CD1c-positive myeloid dendritic cell (primary cell): ENCODE measurements around the gene CDH22.

ENCODE experiments used
- DNase-seq: peaks from one replicate; pipeline ENCODE4 v3.0.0-alpha.2; 2016; ENCODE audit errors: extremely low spot score

CDH22 gene

DNA sequence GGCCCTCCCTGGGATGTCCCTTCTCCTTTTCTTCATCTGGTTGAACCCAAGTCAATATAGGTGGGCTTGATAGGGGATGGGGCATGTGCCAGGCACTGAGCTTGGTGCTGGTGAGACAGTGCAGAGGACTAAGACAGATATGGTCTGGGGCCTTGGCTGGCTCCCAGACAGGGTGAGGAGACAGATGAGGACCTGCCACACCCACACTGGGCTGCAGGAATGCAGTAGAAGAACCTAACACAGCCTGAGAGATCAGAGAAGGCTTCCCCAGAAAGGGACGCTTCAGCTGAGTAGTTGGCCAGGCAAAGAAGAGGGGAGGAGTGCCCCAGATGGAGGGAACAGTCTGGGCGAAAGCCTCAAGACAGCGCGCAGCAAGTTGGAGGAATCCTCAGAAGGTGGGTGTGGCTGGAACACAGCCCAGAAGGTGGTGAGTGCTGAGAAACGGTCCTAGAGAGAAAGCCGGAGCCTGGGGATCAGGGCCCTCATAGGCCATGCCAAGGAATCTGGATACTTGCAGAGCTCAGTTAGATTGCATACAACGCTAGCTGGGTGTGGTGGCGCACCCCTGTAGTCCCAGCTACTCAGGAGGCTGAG lies 163.8 kb downstream of the CDH22 start:
- DNase-seq, result no peak

DNA sequence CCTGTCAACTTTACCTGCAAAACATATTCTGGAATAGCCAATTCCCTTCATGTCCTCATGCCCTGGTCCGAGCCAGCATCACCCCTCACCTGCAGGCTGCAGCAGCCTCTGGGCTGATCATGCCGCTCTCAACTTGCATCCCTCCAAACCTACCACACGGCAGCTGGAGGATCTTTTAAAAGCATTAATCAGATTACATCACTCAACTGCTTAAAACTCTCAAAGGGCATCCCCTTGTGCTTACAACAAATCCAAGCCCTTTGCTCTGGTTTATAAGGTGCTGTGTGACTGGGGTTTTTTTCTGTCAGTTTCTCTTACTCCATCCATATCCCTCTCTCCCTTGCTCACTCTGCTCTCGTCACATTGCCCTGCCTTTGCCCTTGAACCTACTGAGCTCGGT lies 166.2 kb downstream of the CDH22 start:
- DNase-seq, result no peak

DNA sequence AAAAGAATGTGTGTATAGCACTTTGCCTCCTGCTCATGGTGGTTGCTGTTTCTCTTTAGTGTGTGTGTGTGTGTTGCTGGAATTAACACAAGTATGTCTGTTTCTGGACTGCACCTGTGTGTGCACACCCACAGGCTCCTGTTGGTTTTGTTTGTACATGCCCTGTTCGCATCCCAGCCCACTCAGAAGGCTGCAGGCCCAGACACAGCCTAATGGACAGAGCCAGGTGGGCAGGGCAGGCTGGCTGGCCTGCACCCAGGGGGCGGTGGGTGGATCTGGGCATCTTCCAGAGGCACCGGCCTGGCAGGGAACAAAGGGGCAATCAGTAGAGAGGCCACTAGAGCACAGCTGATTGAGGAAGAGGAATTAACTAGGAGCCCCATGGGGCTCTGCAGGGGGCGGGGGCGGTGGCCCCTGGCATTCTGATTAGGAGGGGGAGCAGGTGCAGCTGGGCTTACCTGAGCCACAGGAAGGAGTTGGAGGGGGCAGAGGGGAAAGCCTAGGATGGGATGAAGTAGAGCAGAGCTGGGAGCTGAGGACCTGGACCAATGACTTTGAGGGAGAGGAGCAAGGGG lies 168.3 kb downstream of the CDH22 start:
- no peak for DNase-seq

DNA sequence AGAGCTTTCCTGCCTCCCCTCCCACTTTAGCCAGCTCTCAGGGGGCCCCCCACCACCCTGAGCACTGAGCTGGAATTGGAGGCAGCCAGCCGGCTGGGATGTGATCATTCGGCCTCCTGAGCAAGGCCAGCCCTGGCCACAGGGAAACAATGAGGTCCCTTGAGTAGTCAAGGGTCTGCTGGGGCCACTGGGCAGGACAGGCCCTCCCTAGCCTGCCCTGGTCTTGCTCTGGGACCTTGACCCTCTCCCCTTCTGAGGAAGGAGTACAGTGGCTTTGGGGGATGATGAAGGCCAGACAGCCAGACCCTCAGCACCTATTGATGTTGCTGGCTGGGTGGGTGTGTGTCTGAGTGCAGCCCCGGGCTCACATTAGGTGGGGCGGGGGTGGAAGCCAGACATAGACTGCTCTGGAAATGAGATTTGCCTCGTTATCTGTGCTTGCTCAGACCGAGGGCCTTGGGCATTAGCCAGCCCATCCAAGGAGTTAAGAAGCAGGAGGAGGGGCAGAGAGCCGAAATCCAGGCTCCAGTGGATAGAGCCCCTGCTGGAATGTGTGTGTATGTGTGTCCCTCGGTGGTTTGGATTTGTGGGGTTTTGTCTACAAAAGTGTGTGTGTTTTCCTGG lies 168.9 kb downstream of the CDH22 start:
- no peak for DNase-seq

DNA sequence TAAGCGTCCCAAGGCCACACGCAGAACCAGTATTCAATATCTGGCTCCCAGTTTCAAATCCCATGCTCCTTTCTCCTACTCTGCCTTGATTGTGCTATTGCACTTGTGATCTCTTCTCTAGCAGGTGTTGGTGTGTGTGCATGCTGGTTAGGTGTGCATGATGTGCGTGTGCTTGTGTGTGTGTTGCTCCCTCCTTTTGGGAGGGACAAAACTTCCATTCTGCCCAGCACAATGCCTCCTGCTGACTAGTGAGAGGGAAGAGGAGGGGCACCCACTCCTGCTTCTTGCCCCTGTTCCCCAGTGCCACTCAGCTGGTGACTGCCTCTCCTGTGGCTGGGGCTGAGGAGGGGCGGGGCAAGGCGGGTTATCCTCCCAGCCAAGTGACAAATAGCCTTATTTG lies 170.5 kb downstream of the CDH22 start:
- DNase-seq, result no peak

DNA sequence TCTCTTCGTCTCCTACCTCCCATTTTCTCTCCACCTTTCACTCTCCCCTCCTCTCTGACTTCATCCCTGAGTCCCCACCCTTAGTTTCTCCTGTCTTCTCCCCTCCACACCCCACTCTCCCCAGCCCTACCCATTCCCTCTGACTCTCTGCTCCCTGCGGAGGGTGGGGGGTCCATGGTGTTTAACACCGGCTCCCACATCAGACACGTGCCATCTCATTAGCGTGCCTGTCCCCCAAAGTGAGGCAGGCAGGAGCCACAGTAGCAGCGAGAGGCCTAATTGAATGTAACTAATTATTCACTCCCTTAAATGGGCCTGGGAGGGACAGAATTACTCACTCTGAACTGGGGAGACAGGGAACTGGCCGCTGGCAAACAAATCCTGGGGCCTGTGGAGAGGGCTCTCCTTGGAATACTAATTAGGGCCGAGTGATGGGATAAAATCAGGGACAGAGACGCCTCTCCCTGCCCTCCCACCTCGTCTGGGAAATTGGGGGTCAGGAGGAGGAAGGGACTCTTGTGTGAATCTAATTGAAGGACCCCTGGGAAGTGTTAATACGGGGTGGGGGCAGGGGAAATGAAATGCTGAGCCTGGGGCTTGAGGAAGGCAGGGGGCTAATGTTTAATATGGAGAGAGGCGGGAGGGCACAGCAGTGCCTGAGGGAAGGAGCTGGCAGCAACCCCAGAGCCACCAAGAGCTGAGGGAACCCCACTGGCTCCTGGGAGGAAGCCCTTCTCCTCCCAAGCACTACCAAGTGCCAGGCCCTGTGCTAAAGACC lies 172.3 kb downstream of the CDH22 start:
- no peak for DNase-seq

DNA sequence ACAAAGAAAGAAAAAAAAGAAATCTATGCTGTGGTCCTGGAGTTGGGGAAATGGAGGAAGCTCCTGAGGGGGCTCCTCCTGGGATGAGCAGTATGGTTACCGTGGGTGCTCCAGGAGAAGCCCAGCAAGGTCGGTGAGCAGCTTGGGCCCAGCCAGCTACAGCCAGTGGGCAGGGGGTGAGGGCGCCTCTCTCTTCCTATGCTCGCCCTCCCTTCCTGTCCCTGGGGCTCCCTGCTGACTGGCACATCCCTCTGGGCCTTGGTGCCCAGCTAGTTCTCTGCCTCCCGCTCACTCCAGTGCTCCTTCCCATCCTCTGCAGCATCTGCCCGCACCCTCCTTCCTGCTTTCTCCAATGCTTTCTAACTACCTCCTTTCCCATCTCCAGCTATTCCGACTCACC lies 173.6 kb downstream of the CDH22 start:
- no peak for DNase-seq

DNA sequence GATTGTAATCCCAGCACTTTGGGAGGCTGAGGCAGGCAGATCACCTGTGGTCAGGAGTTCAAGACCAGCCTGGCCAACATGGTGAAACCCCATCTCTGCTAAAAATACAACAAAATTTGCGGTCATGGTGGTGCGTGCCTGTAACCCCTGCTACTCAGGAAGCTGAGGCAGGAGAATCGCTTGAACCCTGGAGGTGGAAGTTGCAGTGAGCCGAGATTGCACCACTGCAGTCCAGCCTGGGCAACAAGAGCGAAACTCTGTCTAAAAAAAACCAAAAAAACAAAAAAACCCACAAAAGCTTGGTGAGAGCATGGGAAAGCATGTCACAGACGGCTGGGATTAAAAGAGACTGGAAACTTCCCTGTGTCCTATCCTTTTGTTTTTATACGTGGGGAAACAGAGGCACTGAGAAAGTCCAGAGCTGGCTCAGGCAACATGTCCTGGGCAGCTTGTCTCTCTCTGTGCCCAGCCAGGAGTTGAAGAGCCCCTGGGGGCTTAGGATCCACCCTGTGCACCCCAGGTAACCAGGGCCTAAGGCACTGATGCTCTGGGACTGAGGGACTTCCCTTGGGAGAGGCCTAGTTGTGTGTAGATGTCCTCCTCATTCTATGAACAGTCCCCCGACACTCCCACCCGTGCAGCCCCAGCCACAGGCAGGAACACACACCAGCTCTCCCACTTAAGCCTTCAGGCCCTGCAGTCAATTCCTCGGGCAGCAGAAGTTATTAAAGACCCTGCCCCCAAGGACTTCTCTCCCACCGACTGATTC lies 174.2 kb downstream of the CDH22 start:
- no peak for DNase-seq

DNA sequence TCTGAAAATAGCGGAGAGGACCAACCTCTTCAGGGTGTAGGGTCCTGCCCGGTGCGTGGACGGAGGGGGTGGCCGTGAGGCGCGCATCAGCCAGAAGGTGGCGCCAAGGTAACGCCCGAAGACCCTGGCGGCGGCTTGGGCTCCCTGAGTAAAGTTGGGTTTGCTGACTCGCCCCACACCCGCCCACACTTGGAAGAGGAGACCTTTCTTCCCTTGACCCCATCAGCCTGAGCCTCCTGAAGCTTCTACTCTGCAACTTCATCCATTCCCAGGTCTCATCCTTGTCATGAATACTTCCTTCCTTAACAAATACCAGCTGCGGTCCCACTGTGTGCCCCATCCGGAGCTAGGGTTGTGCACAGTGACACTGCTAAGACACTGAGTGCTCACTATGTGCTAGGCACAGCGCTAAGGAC lies 175.6 kb downstream of the CDH22 start:
- DNase-seq, result peak; percentile 70

DNA sequence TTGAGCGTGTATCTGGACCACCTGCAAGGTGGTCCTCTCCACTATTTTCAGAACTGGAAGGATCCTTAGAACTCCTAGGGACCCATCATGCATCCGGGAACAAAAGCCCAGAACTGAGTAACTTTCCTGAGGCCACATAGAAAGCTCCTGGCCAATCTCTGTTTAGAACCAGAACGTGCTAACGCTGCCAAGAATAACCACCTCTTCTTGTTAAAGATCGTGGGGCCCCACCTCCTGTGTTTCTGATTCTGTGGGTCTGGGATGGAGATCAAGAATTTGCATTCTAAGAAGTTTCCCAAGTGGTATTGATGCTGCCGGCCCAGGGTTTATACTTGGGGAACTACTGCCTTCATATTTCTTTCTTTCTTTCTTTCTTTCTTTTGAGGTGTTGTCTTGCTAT lies 176.9 kb downstream of the CDH22 start:
- DNase-seq, result no peak

DNA sequence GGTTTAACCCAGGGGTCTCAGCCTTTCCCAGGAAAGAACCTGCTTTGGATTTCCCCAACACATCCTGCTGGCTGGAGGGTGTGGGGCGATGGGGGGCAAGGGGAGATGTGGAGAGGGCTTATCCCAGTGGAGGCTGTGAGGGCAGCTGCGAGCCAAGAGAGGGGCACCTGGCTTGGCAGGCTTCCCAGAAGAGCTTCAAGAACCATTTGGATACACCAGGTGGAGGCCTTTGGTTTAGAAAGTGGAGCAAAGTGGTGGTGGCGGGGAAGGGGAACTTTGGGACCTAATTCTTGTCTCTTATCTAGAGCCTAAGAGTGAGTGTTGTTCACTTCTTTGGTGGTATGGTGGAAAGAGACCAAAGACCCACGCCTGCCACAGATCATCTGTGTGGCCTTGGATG lies 177.8 kb downstream of the CDH22 start:
- DNase-seq, result no peak

DNA sequence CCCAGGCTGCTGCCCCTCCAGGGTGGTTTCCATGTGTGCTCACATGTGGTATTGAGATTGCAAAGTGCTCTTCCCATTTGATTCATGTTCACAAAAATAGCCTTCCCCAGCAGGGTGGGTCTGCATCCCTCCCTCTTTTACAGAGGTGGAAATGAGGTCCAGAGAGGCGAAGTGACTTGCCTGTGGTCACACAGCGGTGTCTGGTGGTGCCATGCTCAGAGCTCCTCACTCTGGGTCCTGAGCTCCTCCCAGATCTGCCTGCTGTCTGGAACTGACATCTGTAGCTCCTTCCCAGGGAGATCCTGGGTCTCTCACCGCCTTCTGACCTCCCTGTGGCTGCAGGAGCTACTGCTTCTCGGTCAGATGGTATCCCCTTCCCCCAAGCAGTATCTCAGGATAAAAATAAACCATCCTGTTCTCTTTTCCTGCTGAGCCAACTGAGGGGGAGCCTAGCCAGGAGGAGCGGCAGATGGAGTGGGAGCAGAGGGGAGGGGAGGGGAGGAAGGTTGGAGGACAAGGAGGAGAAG lies 178.3 kb downstream of the CDH22 start:
- DNase-seq, result no peak

DNA sequence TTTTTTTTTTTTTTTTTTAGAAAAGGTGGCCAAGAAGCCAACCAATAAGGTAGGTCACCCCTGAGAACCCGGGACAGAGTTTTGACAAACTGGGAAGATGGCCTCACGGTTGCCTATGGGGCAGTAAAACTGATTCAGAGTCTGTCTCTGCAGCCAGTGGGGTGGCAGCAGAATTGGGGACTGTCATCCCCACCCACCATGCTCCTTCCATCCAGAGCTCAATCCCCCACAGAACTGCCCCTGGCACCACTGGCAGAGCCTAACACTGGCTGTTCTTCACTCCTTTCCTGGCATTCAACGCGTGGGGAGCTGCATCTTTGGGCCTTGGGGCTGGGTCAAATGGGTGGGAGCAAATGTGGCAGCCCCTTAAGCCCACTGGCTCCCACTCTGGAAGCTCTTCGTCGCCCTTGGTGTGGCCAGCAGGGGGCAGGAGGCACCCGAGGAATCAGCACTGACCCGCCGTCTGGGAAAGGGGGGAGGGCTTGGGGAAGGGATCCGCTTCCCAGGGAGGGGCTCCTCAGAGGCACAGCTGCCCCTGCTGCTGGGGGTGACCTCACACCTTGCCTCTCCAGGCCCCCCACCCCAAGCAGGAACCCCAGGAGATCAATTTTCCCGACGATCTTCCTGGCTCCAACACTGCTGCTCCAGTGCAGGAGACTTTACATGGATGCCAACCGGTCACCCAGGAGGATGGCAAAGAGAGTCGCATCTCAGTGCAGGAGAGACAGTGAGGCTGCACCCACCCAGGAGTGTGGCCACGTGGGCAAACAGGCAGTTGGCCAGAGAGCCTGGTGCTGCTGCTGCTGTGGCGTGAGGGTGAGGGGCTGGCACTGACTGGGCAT lies 179.8 kb downstream of the CDH22 start:
- DNase-seq, result no peak

DNA sequence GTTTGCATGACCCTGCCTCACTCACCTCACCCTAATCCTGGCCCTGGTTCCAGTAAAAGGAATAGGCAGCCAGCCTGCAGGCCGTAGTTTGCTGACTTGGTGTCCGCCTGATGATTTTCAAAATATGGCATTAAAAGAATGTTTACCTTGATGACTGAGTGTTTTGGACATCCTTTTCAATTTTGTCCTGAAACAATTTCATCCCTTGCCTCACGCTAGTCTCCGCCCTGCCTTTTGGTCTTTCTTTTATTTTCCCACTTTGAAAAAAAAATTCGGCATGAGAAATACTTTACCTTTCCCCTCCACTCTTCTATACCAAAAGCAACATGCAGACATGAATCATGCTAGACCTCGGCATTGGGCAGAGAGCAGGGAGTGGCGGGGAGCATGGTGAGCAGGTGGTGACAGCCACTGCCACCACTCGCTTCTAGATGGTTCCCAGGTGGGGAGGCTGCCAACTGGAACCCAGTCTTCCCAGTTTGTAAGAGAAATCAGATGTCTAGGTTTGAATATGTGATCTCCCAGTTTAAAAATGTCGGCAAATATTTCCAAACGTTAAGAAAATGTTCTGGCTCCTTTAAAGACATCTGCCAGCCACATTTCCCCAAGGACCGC lies 180.8 kb downstream of the CDH22 start:
- no peak for DNase-seq

DNA sequence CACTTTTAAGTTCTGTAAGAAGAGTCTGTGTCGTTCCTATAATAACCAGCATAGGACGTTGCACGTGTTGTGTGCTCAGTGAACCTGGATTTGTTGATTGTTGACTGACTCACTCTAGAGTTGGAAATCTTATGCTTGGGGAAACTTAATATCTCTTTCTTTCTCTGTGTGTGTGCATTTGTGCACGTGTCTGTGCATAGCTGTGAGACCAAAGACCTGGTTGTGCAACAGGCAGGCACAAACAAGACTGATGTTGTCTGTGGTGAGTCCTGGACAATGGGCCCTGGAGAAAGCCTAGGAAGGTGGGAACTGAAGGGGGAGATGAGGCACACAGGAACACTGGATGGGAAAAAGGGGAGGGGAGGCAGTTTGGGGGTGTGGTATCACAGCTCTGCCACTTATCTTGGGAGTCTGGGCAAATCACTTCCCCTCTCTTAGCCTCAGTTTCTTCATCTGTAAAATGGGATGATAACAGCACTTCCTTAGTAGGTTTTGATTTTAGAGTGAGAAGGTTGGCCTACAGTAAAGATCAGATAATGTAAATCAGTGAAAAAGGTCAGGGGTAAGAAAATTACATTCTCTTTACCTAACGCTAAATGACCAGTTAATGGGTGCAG lies 181.8 kb downstream of the CDH22 start:
- no peak for DNase-seq
